Esophagus squamous epithelium (tissue), 5 donors: ENCODE data around the gene NDUFA13. TPM values are rescaled to one million over a fixed set of nuclear protein-coding genes. Genes with fewer than 3 reads are reported as not detected.

Experiments
- DNase-seq: peaks from one replicate; lab custom pipeline; 2025; lab: John Stamatoyannopoulos, UW
- H3K27ac ChIP-seq, 4 donors: fragments of 200-600 bp; sonication (generic); one replicate each; pipeline ENCODE4 v1.5.1; 2016 to 2019; ENCODE audit warnings: mild to moderate bottlenecking in 1 of 4
- H3K27me3 ChIP-seq, 4 donors: fragments of 200-600 bp; sonication (generic); 1 replicate in 3 of 4; 2 replicates in 1 of 4; pipeline versions ENCODE4 v1.5.1 to v1.6.0; 2017 to 2021; ENCODE audit warnings: antibody characterized with exemption in 1 of 4
- H3K36me3 ChIP-seq, 3 donors: fragments of 200-600 bp; sonication (generic); one replicate each; pipeline ENCODE4 v1.5.1; 2016 to 2019
- H3K4me1 ChIP-seq, 3 donors: fragments of 200-600 bp; sonication (generic); one replicate each; pipeline ENCODE4 v1.5.1; 2017 to 2019
- H3K4me3 ChIP-seq, 4 donors: fragments of 200-600 bp; sonication (generic); 1 replicate in 3 of 4; 2 replicates in 1 of 4; pipeline ENCODE4 v1.5.1; 2016 to 2019; ENCODE audit warnings: mild to moderate bottlenecking in 2 of 4, moderate library complexity in 1 of 4
- H3K9me3 ChIP-seq, 3 donors: fragments of 200-600 bp; sonication (generic); one replicate each; pipeline ENCODE4 v1.5.1; 2016 to 2019
- CTCF ChIP-seq, 6 experiments: fragments of 450-650 bp in 4 of 6; fragments of 200-600 bp in 2 of 6; sonication (generic) in 2 of 6; IDR thresholded peaks; one replicate each; pipeline ENCODE4 v1.5.1; 2016 to 2019; ENCODE audit warnings: antibody characterized with exemption in 6 of 6, mild to moderate bottlenecking in 4 of 6, moderate library complexity in 4 of 6
- POLR2A ChIP-seq, 4 donors: fragments of 450-650 bp; IDR thresholded peaks; one replicate each; pipeline ENCODE4 v1.6.1; 2017; ENCODE audit warnings: antibody characterized with exemption in 4 of 4, mild to moderate bottlenecking in 4 of 4, moderate library complexity in 3 of 4
- WGBS, 2 donors: methylation state at CpG; one replicate each; pipeline ENCODE4 v1.1.5; 2018; 5-methylcytosine and 5-hydroxymethylcytosine counted together
- intact Hi-C: fragments of 100-400 bp; cut with DNase I; formaldehyde crosslinking; loops from one replicate; pipeline ENCODE4 v1.15.0; 2022
- total RNA-seq, 4 donors: library from RNA; depleted of rRNA; stranded (reverse); fragments of >200 nt; gene quantifications; one replicate each; pipeline ENCODE4 v1.1.0, GENCODE V29; 2016
- donor health status: DM: yes; HTN: yes; CAD: no.

Gene NDUFA13
- total RNA-seq, 4 donors from 2014 or later, result 44.6 to 88.7 (median 56.0) TPM

- Histone ChIP-seq H3K9me3 (no peaks in the 10 kb centered on the region), H3K4me1 (peaks cover 0 to 8% (median 0%) of the 10 kb centered on the region in 3 donors), H3K27ac (no peak overlapping the region), H3K27me3 (no peaks in the 10 kb centered on the region), H3K4me3 (no peak overlapping the region), H3K36me3 (peaks cover 22 to 100% (median 57%) of the 10 kb centered on the region in 3 donors)
- DNase-seq, result no peak
- 93 to 94% methylated on average over 19 to 26 of the region's 26 CpGs for WGBS, 2 donors
- TF ChIP-seq POLR2A (IDR thresholded peaks at IDR 0.05) (no peak), CTCF (IDR thresholded peaks at IDR 0.05) (no peak)
- intact Hi-C loops, result no loop called here
Measured at GRCh38 chr19:19501798-19502197, 14.2 kb upstream of the NDUFA13 start.

GRCh38 chr19:19502281-19502680 lies 13.7 kb upstream of the NDUFA13 start:
- no peak overlapping the region for H3K27ac ChIP-seq
- WGBS, 2 donors, result 100% methylated on average over 2 to 4 of the region's 19 CpGs
- DNase-seq, result no peak

GRCh38 chr19:19502808-19503602 lies 13.0 kb upstream of the NDUFA13 start:
- DNase-seq, result no peak
- H3K9me3 ChIP-seq, result no peaks in the 10 kb centered on the region
- no peaks in the 10 kb centered on the region for H3K27me3 ChIP-seq

More at GRCh38 chr19:19502281-19502680, 13.7 kb upstream of the NDUFA13 start:
- intact Hi-C loops, result no loop called here
- H3K4me3 ChIP-seq, result no peak overlapping the region
- no peaks in the 10 kb centered on the region for H3K9me3 ChIP-seq
- peaks cover 0 to 8% (median 0%) of the 10 kb centered on the region in 3 donors for H3K4me1 ChIP-seq
- H3K27me3 ChIP-seq, result no peaks in the 10 kb centered on the region
- TF ChIP-seq POLR2A (IDR thresholded peaks at IDR 0.05) (no peak), CTCF (IDR thresholded peaks at IDR 0.05) (no peak)
- H3K36me3 ChIP-seq, result peaks cover 22 to 100% (median 57%) of the 10 kb centered on the region in 3 donors

GRCh38 chr19:19504754-19505668 lies 11.0 kb upstream of the NDUFA13 start:
- intact Hi-C loops, result no loop called here
- H3K9me3 ChIP-seq, result no peaks in the 10 kb centered on the region
- H3K36me3 ChIP-seq, result peaks cover 22 to 83% (median 38%) of the 10 kb centered on the region in 3 donors
- TF ChIP-seq CTCF (IDR thresholded peaks at IDR 0.05) (no peak), POLR2A (IDR thresholded peaks at IDR 0.05) (no peak)
- no peak overlapping the region for H3K4me3 ChIP-seq
- no peaks in the 10 kb centered on the region for H3K27me3 ChIP-seq
- H3K27ac ChIP-seq, result no peak overlapping the region
- peaks cover 0 to 8% (median 0%) of the 10 kb centered on the region in 3 donors for H3K4me1 ChIP-seq
- WGBS, 2 donors, result 80 to 100% methylated on average over 2 to 7 of the region's 23 CpGs
- DNase-seq, result no peak

More at GRCh38 chr19:19502808-19503602, 13.0 kb upstream of the NDUFA13 start:
- intact Hi-C loops, result no loop called here
- TF ChIP-seq POLR2A (IDR thresholded peaks at IDR 0.05) (no peak), CTCF (IDR thresholded peaks at IDR 0.05) (no peak)
- 84 to 89% methylated on average over 11 to 14 of the region's 18 CpGs for WGBS, 2 donors
- no peak overlapping the region for H3K27ac ChIP-seq
- H3K4me1 ChIP-seq, result peaks cover 0 to 8% (median 0%) of the 10 kb centered on the region in 3 donors
- H3K36me3 ChIP-seq, result peaks cover 22 to 100% (median 57%) of the 10 kb centered on the region in 3 donors
- no peak overlapping the region for H3K4me3 ChIP-seq
